HCT116 (cell line): ENCODE results near the gene MCC.
"Not testable (repeated sequence)": the region's sequence is repeated elsewhere in the genome, so short reads cannot be mapped to it uniquely, and the experiment has no call there.

Source experiments
- CEBPB ChIP-seq: IDR thresholded peaks from 2 replicates; pipeline ENCODE4 v1.6.1; 2012; ENCODE audit warnings: low read depth
- TF ChIP-seq, protein P1 (sequence below), 3 experiments: fragments of 200-600 bp in 1 of 3; sonication (generic) in 1 of 3; IDR thresholded peaks in 2 of 3; conservative IDR thresholded peaks in 1 of 3; 2 replicates each; pipeline ENCODE4 v1.5.1; 2012 to 2017; ENCODE audit warnings: low read depth in 2 of 3, low read length in 2 of 3, antibody characterized with exemption in 1 of 3, borderline replicate concordance in 1 of 3, control low read depth in 1 of 3, mild to moderate bottlenecking in 1 of 3, mixed read lengths in 1 of 3, mixed run types in 1 of 3, moderate library complexity in 1 of 3; ENCODE audit not compliant: insufficient read depth in 1 of 3

DNA sequence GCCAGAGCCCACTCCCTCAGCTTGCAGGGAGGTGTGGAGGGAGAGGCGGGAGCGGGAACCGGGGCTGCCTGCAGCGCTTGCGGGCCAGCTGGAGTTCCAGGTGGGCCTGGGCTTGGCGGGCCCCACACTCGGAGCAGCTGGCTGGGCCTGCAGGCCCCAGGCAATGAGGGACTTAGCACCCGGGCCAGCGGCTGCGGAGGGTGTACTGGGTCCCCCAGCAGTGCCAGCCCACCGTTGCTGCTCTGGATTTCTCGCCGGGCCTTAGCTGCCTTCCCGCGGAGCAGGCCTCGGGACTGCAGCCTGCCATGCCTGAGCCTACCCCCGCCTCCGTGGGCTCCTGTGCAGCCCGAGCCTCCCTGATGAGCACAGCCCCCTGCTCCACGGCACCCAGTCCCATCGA is 31.1 kb downstream of the MCC start:
- TF ChIP-seq CEBPB, result not testable (repeated sequence)
- TF ChIP-seq, protein P1, sequence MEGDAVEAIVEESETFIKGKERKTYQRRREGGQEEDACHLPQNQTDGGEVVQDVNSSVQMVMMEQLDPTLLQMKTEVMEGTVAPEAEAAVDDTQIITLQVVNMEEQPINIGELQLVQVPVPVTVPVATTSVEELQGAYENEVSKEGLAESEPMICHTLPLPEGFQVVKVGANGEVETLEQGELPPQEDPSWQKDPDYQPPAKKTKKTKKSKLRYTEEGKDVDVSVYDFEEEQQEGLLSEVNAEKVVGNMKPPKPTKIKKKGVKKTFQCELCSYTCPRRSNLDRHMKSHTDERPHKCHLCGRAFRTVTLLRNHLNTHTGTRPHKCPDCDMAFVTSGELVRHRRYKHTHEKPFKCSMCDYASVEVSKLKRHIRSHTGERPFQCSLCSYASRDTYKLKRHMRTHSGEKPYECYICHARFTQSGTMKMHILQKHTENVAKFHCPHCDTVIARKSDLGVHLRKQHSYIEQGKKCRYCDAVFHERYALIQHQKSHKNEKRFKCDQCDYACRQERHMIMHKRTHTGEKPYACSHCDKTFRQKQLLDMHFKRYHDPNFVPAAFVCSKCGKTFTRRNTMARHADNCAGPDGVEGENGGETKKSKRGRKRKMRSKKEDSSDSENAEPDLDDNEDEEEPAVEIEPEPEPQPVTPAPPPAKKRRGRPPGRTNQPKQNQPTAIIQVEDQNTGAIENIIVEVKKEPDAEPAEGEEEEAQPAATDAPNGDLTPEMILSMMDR (IDR thresholded peaks at IDR 0.05 in 2 of 3, conservative IDR thresholded peaks at IDR 0.05 in 1 of 3; ENCODE audit: borderline replicate concordance in 1 of 3, insufficient read depth in 1 of 3, low read depth in 2 of 3, low read length in 2 of 3), result not testable (repeated sequence)
